GM18867 (cell line): Measurements from ENCODE around the gene DHX30.
"Not testable (repeated sequence)": the region's sequence is repeated elsewhere in the genome, so short reads cannot be mapped to it uniquely, and the experiment has no call there.

Experiments
- ATAC-seq: cut with Tn5 transposase; IDR thresholded peaks from one replicate; pipeline ENCODE4 v1.9.1; 2021; ENCODE audit warnings: mild to moderate bottlenecking, moderate library complexity; ENCODE audit not compliant: unreplicated experiment

DHX30 gene, protein sequence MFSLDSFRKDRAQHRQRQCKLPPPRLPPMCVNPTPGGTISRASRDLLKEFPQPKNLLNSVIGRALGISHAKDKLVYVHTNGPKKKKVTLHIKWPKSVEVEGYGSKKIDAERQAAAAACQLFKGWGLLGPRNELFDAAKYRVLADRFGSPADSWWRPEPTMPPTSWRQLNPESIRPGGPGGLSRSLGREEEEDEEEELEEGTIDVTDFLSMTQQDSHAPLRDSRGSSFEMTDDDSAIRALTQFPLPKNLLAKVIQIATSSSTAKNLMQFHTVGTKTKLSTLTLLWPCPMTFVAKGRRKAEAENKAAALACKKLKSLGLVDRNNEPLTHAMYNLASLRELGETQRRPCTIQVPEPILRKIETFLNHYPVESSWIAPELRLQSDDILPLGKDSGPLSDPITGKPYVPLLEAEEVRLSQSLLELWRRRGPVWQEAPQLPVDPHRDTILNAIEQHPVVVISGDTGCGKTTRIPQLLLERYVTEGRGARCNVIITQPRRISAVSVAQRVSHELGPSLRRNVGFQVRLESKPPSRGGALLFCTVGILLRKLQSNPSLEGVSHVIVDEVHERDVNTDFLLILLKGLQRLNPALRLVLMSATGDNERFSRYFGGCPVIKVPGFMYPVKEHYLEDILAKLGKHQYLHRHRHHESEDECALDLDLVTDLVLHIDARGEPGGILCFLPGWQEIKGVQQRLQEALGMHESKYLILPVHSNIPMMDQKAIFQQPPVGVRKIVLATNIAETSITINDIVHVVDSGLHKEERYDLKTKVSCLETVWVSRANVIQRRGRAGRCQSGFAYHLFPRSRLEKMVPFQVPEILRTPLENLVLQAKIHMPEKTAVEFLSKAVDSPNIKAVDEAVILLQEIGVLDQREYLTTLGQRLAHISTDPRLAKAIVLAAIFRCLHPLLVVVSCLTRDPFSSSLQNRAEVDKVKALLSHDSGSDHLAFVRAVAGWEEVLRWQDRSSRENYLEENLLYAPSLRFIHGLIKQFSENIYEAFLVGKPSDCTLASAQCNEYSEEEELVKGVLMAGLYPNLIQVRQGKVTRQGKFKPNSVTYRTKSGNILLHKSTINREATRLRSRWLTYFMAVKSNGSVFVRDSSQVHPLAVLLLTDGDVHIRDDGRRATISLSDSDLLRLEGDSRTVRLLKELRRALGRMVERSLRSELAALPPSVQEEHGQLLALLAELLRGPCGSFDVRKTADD

DNA sequence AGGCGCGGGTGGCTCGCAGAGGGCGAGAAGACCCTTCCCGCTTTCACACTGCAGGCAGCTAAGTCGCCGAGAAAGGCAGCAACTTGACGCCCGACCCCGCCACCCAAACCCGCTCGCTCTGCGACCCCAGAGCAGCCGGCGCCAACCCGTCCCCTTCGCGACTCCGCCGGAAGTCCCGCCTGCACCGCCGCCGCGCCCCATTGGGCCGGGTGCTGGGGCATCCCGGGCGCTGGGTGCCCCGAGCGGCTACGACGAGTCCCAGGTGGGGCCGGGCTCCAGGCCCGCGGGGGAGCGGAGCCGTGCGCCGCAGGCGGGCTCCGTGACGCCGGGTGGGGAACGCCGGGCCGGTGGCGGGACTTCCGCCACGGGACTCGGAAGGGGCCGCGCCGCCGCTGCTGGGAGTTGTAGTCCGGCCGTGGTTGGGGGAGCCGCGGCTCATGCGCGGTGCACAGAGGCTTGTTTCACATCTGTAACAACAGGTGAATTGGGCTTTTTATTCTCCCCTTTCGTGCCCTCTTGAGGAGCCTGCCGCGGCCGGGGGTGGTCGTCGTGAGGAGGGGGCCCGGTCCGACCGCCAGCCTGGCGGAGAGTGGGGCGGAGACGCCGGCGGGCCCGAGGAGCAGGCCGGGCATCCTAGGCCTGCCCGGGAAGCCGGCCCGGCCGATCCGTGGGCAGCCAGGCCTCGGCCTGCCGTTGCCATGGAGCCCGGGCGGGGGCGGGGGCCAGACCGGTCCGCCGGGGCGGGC lies at the start of gene DHX30:
Gene DHX30, plus strand, starts transcription at position 405 of the 746 bp plus-strand sequence. CDS start 7,546 bp downstream, outside the sequence.
- peak; percentile 89 for ATAC-seq

DNA sequence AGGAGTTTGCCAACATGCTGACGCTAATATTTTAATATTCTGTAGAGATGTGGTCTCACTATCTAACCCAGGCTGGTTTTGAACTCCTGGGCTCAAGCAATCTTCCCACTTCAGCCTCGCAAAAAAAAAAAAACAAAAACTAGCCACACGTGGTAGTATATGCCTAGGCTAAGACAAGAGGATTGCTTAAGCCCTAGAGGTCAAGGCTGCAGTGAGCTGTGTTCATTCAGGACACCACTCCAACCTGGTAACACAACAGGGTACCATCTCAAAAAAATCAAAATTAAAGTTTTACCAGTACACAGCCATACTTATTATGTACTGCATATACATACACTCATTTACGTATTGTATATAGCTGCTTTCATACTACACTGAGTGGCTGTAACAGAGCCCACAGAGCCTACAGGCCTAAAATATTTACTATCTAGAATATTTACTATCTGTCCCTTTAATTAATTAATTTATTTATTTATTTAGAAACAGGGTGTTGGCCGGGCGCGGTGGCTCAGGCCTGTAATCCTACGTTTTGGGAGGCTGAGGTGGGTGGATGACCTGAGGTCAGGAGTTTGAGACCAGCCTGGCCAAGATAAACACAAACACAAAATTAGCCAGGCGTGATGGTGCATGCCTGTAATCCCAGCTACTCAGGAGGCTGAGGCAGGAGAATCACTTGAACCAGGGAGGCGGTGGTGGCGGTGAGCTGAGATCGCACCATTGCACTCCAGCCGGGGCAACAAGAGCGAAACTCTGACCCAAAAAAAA lies 44.5 kb upstream of the DHX30 start:
- no peak for ATAC-seq

DNA sequence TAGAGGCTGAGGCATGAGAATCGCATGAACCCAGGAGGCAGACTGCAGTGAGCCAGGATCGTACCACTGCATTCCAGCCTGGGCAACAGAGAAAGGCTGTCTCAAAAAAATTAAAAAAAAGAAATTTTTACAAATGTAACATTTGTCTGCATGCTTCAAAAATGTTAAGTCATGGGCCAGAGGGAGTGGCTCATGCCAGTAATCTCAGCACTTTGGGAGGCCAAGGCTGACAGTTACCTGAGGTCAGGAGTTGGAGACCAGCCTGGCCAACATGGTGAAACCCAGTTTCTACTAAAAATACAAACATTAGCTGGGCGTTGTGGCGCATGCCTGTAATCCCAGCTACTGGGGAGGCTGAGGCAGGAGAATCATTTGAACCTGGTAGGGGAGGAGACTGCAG lies 42.7 kb upstream of the DHX30 start:
- not testable (repeated sequence) for ATAC-seq

DNA sequence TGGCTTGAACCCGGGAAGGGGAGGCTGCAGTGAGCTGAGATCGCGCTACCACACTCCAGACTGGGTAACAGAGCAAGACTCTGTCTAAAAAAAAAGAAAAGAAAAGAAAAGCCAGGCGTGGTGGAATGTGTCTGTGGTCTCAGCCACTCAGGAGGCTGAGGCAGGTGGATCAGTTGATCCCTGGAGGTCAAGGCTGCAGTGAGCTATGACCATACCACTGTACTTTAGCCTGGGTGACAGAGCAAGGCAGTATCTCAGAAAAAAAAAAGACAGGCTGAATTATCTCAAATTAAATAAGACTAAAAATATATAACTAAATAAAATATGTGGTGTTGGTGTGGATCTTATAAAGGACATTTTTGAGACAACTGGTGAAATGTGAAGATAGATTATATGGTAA lies 41.9 kb upstream of the DHX30 start:
- ATAC-seq, result no peak

DNA sequence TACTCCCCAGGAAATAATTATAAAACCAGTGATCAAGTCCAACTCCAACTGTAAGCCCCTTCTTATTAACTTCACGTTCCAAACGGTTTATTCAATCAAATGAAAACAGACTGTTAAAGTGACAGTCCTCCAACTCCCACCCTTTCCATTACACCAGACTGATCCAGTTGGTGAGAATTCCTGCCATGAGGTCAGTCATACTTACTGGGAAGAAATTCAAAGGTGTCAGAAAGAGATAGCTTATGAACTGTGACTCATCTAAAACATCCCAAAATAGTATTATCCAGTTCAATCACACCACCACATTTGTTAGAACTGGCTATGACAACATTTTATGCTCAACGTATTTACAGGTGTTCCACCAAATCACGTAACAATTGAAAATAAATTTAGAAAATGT lies 40.7 kb upstream of the DHX30 start:
- no peak for ATAC-seq

DNA sequence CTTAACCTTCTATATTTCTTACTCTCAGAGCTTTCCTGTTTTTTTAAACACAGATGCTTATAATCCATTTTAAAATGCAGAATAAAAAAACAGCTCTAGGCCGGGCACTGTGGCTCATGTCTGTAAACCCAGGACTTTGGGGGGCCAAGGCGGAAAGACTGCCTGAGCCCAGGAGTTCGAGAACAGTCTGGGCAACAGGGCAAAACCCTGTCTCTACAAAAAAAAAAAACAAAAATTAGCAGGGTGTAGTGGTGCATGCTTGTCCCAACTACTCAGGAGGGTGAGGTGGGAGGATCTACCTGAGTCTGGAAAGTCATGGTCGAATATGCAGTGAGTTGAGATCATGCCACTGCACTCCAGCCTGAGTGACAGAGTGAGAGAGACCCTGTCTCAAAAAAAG lies 36.8 kb upstream of the DHX30 start:
- ATAC-seq, result no peak

DNA sequence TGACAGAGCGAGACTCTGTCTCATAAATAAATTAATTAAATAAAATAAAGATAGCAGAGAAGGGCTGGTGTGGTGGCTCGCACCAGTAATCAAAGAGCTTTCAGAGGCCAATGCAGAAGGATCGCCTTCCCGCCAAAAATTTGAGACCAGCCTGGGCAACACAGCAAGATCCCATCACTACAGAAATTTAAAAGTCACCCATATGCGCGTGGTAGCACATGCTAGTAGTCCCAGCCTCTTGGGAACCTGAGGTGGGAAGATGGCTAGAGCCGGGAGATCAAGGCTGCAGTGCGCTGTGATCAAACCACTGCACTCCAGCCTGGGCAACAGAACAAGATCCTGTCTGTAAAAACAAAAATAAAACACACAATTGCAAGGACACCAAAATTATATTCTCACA lies 30.9 kb upstream of the DHX30 start:
- ATAC-seq, result no peak

DNA sequence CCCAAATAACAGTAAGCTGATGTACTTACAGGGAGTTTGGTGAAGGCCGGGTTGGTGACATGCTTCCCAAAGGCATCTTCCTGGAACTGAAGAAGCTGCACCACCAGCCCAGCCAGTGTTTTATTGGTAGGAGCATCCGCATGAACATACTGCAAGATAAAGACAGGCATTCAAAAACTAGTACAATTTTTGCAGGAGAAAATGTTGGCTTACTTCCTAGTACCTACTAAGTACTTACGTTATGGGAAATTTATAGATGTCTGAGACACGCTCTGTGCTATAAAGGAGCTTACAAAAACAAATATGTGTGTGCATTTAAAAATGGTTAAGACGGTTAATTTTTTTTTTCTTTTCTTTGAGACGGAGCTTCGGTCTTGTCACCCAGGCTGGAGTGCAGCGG lies 30.1 kb upstream of the DHX30 start:
- no peak for ATAC-seq

DNA sequence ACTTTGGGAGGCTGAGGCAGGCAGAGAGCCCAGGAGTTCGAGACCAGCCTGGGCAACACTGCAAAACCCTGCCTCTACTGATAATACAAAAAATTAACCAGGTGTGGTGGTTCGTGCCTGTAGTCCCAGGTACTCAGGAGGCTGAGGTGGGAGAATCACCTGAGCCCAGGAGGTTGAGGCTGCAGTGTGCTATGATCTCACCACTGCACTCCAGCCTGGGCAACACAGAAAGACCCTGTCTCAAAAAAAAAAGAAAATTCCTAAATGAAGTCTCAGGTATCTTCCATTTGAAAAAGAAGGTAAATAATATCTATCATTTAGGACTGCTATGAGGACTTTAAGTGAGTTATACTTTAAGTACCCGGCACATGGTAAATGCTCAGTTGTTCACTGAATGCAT lies 24.2 kb upstream of the DHX30 start:
- no peak for ATAC-seq

DNA sequence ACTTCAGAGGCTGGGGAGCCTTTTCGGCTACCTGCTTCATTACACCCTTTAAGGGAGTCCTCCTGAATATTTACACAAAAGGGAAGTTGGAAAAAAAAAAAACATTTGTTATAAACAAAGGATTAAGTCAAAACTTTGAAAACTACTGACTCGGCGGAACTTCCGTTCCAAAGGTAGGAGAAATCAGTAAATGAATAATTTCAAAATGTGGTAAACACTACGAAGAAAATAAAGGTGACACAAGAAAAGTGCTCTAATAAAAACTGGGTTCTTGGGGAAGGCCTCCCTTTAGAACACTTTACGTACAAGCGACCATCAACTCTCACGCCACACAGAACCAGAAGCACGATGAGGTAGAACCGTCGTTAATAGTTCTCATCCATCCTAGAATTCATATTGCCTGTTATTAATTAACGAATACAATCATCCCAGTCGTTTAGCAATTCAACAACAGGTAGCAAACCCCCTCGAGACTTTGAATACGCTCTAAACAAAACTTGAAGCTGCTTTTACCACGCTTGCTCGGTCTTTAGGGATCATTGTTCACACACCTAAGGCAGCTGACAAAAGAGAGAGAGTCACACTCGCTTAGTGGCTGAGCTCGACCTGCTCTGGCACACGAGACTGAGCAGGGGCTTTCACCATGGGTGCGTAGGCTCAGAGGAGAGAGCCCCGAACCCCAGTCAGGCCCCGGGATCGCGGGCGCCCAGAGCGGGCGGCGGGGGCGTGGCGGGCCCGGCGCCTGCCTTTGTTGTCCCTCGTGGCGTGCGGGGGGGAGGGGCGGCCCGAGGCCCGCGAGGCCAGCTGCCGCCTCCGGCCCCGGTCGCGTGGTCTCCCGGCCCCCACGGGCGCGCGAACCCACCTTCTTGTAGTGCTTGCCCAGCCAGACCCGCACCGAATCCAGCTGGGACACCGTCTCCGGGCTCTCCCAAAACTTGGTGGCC lies 21.9 kb upstream of the DHX30 start:
- peak; percentile 36 for ATAC-seq

DNA sequence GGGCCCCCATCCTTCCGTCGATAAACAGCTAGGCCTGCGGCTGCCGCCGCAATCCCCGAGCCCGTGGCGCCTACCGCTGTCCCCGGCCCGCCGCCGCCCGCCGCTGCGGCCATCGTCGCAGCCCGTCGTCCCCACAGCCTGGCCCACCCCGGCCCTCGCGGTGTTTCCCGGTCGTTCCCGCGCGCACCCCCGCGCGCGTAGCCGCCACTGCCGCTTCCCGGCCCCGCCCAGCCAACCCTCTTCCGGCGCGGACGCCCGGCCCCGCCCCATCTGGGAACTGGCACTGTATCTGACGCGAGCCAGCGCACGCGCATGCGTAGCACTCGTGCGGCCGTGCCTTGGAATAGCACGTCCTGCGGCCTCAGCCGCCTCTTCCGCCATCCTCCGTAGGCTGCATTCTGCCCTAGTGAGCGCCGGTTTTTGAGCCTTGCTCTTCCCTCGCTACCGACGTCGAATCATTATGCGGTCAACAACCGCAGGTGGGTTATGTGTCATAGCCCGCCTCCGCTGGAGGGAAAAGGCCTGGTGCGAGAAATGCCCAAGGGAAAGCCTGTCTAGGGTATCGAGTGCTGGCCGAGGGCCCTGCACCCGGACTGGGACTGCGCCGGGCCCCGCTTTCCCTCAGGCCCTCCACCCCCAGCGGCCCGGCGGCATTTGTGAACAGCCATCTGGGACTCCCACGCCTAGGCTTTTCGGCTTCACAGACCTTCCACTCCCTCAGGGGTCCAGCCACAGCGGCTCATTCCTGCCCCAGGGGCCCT lies 21.1 kb upstream of the DHX30 start, which contains the start of gene SMARCC1:
Gene SMARCC1, minus strand, starts transcription at position 209 of the 761 bp plus-strand sequence. Its CDS starts 96 bp downstream, at position 113.
- peak; percentile 79 for ATAC-seq

DNA sequence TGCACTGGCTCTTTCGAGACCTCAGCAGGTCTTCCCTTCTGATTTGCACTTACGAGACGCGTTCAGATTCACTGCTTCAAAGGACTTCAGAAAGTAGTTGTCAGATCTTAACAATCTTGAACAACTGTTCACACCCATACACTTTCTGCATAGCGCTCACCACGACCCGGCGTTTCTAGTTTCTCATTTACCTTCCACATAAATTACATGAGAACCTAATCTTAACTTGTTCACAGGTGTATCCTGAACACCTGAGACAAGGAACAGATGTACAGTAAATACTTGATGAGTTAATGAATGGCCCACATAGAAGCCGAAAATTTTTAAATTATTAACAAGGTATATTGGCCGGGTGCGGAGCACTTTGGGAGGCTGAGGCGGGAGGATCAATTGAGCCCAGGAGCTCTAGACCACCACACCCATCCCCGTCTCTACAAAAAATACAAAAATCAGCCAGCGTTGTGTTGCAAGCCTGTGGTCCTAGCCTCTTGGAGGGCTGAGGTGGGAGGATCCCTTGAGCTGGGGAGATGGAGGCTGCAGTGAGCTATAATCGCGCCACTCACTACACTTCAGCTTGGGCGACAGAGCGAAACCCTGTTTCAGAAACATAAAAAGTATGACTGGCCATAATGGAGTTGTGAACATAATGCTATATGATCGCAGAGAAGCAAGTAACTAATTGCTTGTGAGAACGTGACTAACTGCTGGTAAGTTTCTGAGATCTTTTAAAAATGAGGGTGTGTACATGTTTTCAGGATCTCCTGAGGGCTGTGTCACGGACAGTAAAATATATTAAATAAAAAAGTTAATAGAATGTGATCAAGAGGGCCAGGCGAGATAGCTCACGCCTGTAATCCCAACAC lies 20.3 kb upstream of the DHX30 start:
- peak; percentile 13 for ATAC-seq

DNA sequence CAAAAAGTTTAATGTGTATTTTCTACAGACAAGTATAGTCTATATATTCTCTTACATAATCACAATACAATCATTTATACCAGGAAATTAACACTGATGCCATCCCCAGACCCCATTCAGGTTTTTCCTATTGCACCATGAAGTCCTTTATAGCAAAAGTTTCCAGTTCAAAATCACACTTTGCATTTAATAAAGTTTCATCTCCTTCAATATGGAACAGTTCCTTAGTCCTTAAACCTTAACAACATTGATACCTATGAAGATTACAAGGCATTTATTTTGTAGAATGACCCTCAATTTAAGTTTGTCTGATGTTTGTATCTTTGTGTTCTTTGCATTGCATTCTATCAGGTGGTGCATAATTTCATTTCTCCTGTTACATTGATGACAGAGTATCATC lies 19.3 kb upstream of the DHX30 start:
- ATAC-seq, result no peak

DNA sequence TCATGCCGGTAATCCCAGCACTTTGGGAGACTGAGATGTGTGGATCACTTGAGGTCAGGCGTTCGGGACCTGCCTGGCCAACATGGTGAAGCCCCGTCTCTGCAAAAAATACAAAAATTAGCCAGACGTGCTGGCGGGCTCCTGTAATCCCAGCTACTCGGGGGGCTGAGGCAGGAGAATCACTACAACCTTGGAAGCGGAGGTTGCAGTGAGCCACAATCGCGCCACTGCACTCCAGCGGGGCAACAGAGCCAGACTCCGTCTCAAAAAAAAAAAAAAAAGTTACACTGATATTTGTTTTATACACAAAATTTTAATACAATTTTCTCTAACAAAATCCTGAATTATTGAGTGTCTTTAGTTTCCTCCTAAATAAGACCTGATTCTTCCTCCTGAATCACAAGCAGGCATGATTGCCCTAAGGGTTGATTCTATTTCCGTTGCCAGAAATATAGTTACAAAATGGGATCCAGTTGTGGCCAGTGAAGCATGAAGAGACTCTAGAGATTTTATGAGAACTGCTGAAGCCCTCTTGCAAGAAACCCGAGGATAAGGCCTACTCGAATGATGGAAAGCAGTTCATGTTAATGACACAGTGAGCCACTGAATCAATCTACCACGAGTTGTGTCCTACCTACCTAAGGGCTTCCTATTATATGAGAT lies 11.6 kb upstream of the DHX30 start:
- ATAC-seq, result no peak

DNA sequence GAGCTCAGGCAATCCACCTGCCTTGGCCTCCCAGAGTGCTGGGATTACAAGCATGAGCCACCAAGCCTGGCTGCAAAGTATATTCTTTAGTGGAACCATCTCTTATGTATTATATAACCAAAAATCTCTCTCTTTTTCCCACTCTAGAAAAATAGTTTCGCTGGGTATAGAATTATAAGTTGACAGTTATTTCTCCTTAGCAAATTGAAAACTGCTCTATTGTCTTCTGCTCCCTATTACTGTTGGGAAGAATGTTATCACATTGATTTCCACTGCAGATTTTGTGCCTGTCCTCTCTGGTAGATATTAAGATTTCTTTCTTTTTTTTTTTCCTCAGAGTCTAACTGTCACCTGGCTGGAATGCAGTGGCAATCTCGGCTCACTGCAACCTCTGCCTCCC lies 10.2 kb upstream of the DHX30 start:
- ATAC-seq, result no peak

DNA sequence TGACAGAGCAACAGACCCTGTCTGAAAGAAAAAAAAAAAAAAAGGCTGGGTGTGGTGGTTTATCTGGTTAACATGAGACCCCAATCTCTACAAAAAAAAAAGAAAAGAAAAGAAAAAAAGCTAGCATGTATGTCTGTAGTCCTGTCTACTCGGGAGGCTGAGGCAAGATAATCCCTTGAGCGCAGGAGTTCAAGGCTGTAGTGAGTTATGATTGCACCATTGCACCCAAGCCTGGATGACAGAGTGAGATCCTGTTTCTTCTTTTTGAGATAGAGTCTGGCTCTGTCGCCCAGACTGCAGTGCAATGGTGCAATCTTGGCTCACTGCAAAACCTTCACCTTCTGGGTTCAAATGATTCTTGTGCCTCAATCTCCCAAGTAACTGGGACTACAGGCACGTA lies 8.4 kb upstream of the DHX30 start:
- ATAC-seq, result no peak
